Common myeloid progenitor, CD34-positive (primary cell): ENCODE measurements around the gene C1orf21.

Experiments used
- CTCF ChIA-PET: fragments of 350-600 bp; sonication (Branson Sonifier 250); formaldehyde crosslinking; loops from one replicate; lab custom pipeline; 2021; ENCODE audit warnings: antibody characterized with exemption; lab: Charles Lee
- POLR2A ChIA-PET: fragments of 350-600 bp; sonication (Branson Sonifier 250); formaldehyde crosslinking; loops from one replicate; lab custom pipeline; 2021; ENCODE audit warnings: antibody characterized with exemption; lab: Charles Lee
- DNase-seq, 3 donors: peaks; one replicate each; pipeline versions ENCODE4 v3.0.0 to v3.0.0-alpha.2; 2013
- H3K27ac ChIP-seq, 2 experiments: 1 replicate in 1 of 2; 2 replicates in 1 of 2; pipeline ENCODE4 v1.7.0; 2013; ENCODE audit warnings: inconsistent platforms in 2 of 2, low read length in 2 of 2, mild to moderate bottlenecking in 2 of 2, low read depth in 1 of 2, moderate library complexity in 1 of 2; ENCODE audit not compliant: severe bottlenecking in 2 of 2, insufficient read depth in 1 of 2, poor library complexity in 1 of 2
- H3K27me3 ChIP-seq, 5 experiments: replicated peaks in 2 of 5; 1 replicate in 3 of 5; 2 replicates in 2 of 5; pipeline versions ENCODE4 v1.6.1 to v1.7.0; 2013; ENCODE audit warnings: low read length in 4 of 5, mild to moderate bottlenecking in 2 of 5, moderate library complexity in 2 of 5, inconsistent platforms in 1 of 5; ENCODE audit not compliant: insufficient read depth in 5 of 5, control insufficient read depth in 4 of 5
- H3K36me3 ChIP-seq, 4 experiments: 1 replicate in 2 of 4; 2 replicates in 2 of 4; pipeline versions ENCODE4 v1.6.1 to v1.7.0; 2013; ENCODE audit warnings: low read length in 3 of 4, control low read depth in 1 of 4, mild to moderate bottlenecking in 1 of 4; ENCODE audit not compliant: control insufficient read depth in 4 of 4, insufficient read depth in 4 of 4
- H3K4me1 ChIP-seq, 4 experiments: 1 replicate in 3 of 4; 2 replicates in 1 of 4; pipeline versions ENCODE4 v1.6.1 to v1.7.1; 2013; ENCODE audit warnings: low read length in 3 of 4, mild to moderate bottlenecking in 3 of 4, control low read depth in 1 of 4, inconsistent platforms in 1 of 4, moderate library complexity in 1 of 4; ENCODE audit not compliant: control insufficient read depth in 4 of 4, insufficient read depth in 4 of 4; ENCODE audit errors: control extremely low read depth in 1 of 4
- H3K4me3 ChIP-seq, 7 experiments: 1 replicate in 4 of 7; 2 replicates in 3 of 7; pipeline versions ENCODE4 v1.5.1 to v1.7.0; 2013; ENCODE audit warnings: mild to moderate bottlenecking in 7 of 7, low read length in 6 of 7, moderate library complexity in 6 of 7, inconsistent platforms in 2 of 7, low read depth in 2 of 7, control low read depth in 1 of 7; ENCODE audit not compliant: insufficient read depth in 4 of 7, control insufficient read depth in 1 of 7; ENCODE audit errors: extremely low read depth in 1 of 7
- H3K9me3 ChIP-seq, 5 experiments: 1 replicate in 4 of 5; 2 replicates in 1 of 5; pipeline versions ENCODE4 v1.6.1 to v1.7.1; 2013; ENCODE audit warnings: low read length in 4 of 5, mild to moderate bottlenecking in 2 of 5, inconsistent platforms in 1 of 5, low read depth in 1 of 5, moderate library complexity in 1 of 5; ENCODE audit not compliant: control insufficient read depth in 4 of 5, insufficient read depth in 2 of 5; ENCODE audit errors: control extremely low read depth in 1 of 5
- WGBS: methylation state at CpG from one replicate; pipeline ENCODE4 v1.1.5; 2013; ENCODE audit not compliant: insufficient coverage; 5-methylcytosine and 5-hydroxymethylcytosine counted together

The C1orf21 gene

GRCh38 chr1:184399192-184399847 lies 12.5 kb downstream of the C1orf21 start:
- CTCF ChIA-PET: interaction anchor here (1.1 to 1.3 kb wide), 2 partner anchors 9 to 11 kb away, joined by 3 read pairs; no protein-coding TSS in a partner anchor

DNA sequence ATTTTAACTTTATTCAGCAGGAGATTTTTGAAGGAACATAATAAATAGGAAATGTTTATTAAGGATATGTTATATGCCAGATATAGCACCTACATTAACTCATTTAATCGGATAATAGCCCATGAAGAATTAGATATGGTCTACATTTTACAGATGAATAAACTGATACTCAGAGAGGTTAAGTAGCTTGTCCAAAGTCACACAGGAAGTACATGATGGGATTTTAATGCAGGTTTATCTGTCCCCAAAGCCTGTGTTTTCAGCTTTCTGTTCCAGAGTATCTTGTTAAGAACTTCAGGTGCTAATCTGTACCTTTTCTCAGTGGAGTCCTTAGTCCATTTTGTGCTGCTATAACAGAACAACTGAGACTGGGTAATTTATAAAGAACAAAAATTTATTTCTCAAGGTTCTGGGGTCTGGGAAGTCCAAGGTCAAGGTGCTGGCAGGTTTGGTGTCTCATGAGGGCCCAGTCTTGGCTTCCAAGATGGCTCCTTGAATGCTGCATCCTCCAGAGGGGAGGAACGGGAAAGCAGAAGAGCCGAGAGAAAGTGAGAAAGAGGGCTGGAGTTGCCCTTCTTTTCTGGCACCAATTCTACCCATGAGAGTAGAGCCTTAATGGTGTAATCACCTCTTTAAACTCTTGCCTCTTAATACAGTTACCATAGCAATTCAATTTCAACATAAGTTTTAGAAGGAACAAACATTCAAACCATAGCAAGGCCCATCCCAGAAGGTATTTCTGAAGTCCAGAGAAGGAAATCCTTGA lies 17.3 kb downstream of the C1orf21 start:
- no peaks in the 10 kb centered on the region for H3K36me3 ChIP-seq
- H3K27ac ChIP-seq: no peak overlapping the region
- no peaks in the 10 kb centered on the region for H3K27me3 ChIP-seq
- H3K4me3 ChIP-seq: no peak overlapping the region
- DNase-seq: no peak
- H3K4me1 ChIP-seq: peaks cover 0 to 9% (median 4%) of the 10 kb centered on the region in 4 experiments
- WGBS: 92% methylated on average over 2 of the region's 3 CpGs
- POLR2A ChIA-PET: no interaction called here
- CTCF ChIA-PET: no interaction called here
- no peaks in the 10 kb centered on the region for H3K9me3 ChIP-seq

More at GRCh38 chr1:184399192-184399847, 12.5 kb downstream of the C1orf21 start:
- no peak overlapping the region for H3K4me3 ChIP-seq
- no peaks in the 10 kb centered on the region for H3K27me3 ChIP-seq
- no peaks in the 10 kb centered on the region for H3K9me3 ChIP-seq
- POLR2A ChIA-PET: interaction anchor here (0.6 kb wide), 1 partner anchor 9 kb away, joined by 4 read pairs; no protein-coding TSS in a partner anchor
- H3K27ac ChIP-seq: no peak overlapping the region
- no peak for DNase-seq
- H3K36me3 ChIP-seq: no peaks in the 10 kb centered on the region
- peaks cover 0 to 3% (median 0%) of the 10 kb centered on the region in 4 experiments for H3K4me1 ChIP-seq
- 60% methylated on average over 1 of the region's 5 CpGs for WGBS

DNA sequence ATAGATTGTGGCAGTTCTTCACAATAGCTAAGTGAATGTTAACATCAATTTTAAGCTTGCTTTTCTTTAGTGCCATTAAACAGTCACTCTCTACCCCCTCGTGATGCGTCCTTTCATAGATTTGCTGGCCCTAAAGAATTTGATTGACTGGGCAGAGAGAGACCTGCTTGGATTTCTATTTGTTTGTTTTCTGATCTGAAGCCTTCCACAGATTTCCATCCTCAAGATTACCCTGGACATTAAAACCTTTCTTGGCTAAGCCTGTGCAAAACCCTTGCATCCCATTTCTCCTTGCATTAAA lies 17.8 kb downstream of the C1orf21 start:
- H3K4me3 ChIP-seq: no peak overlapping the region
- no CpG with 5 or more reads among the region's 2 CpGs for WGBS
- no peak for DNase-seq
- POLR2A ChIA-PET: no interaction called here
- H3K27me3 ChIP-seq: no peaks in the 10 kb centered on the region
- no peaks in the 10 kb centered on the region for H3K36me3 ChIP-seq
- H3K4me1 ChIP-seq: peaks cover 0 to 9% (median 4%) of the 10 kb centered on the region in 4 experiments
- H3K9me3 ChIP-seq: no peaks in the 10 kb centered on the region
- CTCF ChIA-PET: no interaction called here
- no peak overlapping the region for H3K27ac ChIP-seq

GRCh38 chr1:184405094-184405800 lies 18.4 kb downstream of the C1orf21 start:
- Histone ChIP-seq H3K27ac (no peak overlapping the region), H3K4me3 (no peak overlapping the region), H3K27me3 (no peaks in the 10 kb centered on the region), H3K9me3 (no peaks in the 10 kb centered on the region), H3K36me3 (no peaks in the 10 kb centered on the region), H3K4me1 (peaks cover 0 to 9% (median 4%) of the 10 kb centered on the region in 4 experiments)
- peak in 1 of 3 donors; percentile 46 for DNase-seq
- POLR2A ChIA-PET: interaction anchor here (0.6 kb wide), 1 partner anchor 107 kb away, joined by 3 read pairs; no protein-coding TSS in a partner anchor
- WGBS: 100% methylated on average over 1 of the region's 4 CpGs
- CTCF ChIA-PET: no interaction called here

GRCh38 chr1:184405801-184406142 lies 18.9 kb downstream of the C1orf21 start:
- Histone ChIP-seq H3K4me1 (peaks cover 0 to 9% (median 4%) of the 10 kb centered on the region in 4 experiments), H3K36me3 (no peaks in the 10 kb centered on the region), H3K27ac (no peak overlapping the region), H3K4me3 (no peak overlapping the region), H3K27me3 (no peaks in the 10 kb centered on the region), H3K9me3 (no peaks in the 10 kb centered on the region)
- WGBS: no CpG with 5 or more reads among the region's 1 CpG
- POLR2A ChIA-PET: interaction anchor here (0.6 kb wide), 1 partner anchor 107 kb away, joined by 3 read pairs; no protein-coding TSS in a partner anchor
- CTCF ChIA-PET: no interaction called here
- no peak for DNase-seq

GRCh38 chr1:184406479-184406878 lies 19.6 kb downstream of the C1orf21 start:
- POLR2A ChIA-PET: no interaction called here
- CTCF ChIA-PET: interaction anchor here (1.2 kb wide), 1 partner anchor 18 kb away, joined by 4 read pairs; no protein-coding TSS in a partner anchor

More at GRCh38 chr1:184406479-184406878, 19.6 kb downstream of the C1orf21 start:
- DNase-seq: no peak
- Histone ChIP-seq H3K4me1 (peaks cover 0 to 9% (median 4%) of the 10 kb centered on the region in 4 experiments), H3K4me3 (no peak overlapping the region), H3K9me3 (no peaks in the 10 kb centered on the region), H3K27ac (no peak overlapping the region), H3K27me3 (no peaks in the 10 kb centered on the region), H3K36me3 (no peaks in the 10 kb centered on the region)
